SK-N-SH (cell line): ENCODE data around the gene KLK15. TPM values are rescaled to one million over a fixed set of nuclear protein-coding genes. Genes with fewer than 3 reads are reported as not detected.

Source experiments
- CTCF ChIA-PET: fragments of 300-600, 350-600 bp; formaldehyde crosslinking; extraction: SDS; loops from one replicate; lab custom pipeline; 2021; lab: Yijun Ruan, JAX
- POLR2A ChIA-PET: fragments of 350-600 bp; sonication (Branson Sonifier 250); formaldehyde crosslinking; extraction: SDS; loops from one replicate; lab custom pipeline; 2020; ENCODE audit warnings: antibody characterized with exemption, inconsistent platforms; lab: Yijun Ruan, JAX
- DNase-seq: peaks from one replicate; pipeline ENCODE4 v3.0.0; 2012
- H2AFZ ChIP-seq: fragments of 200-600 bp; sonication (generic); 2 replicates; pipeline ENCODE4 v1.8.1; 2016; ENCODE audit warnings: antibody characterized with exemption, mild to moderate bottlenecking, low read depth
- H3F3A ChIP-seq: fragments of 200-600 bp; sonication (generic); replicated peaks from 2 replicates; pipeline ENCODE3; 2016; ENCODE audit warnings: antibody characterized with exemption, mild to moderate bottlenecking; ENCODE audit not compliant: insufficient read depth
- H3K27ac ChIP-seq, 2 experiments: fragments of 200-500 bp in 1 of 2; fragments of 200-600 bp in 1 of 2; sonication (Bioruptor generic) in 1 of 2; sonication (generic), shearing (Covaris generic) in 1 of 2; 2 replicates each; pipeline versions ENCODE4 v1.5.1 to v1.6.1; 2014 to 2016; ENCODE audit warnings: low read depth in 2 of 2, inconsistent platforms in 1 of 2, low read length in 1 of 2, mild to moderate bottlenecking in 1 of 2, mixed read lengths in 1 of 2
- H3K27me3 ChIP-seq: fragments of 200-600 bp; sonication (generic), shearing (Covaris generic); 2 replicates; pipeline ENCODE4 v1.6.1; 2016; ENCODE audit warnings: mixed run types; ENCODE audit not compliant: insufficient read depth
- H3K36me3 ChIP-seq, 2 experiments: fragments of 200-500 bp in 1 of 2; fragments of 200-600 bp in 1 of 2; sonication (Bioruptor generic) in 1 of 2; sonication (generic) in 1 of 2; replicated peaks in 1 of 2; 2 replicates each; pipeline versions ENCODE3 to v1.5.1; 2014 to 2016; ENCODE audit warnings: low read length in 1 of 2, mild to moderate bottlenecking in 1 of 2; ENCODE audit not compliant: insufficient read depth in 2 of 2, control insufficient read depth in 1 of 2
- H3K4me1 ChIP-seq, 2 experiments: fragments of 200-500 bp in 1 of 2; fragments of 200-600 bp in 1 of 2; sonication (Bioruptor generic) in 1 of 2; sonication (generic), shearing (Covaris generic) in 1 of 2; 2 replicates each; pipeline versions ENCODE4 v1.5.1 to v1.6.1; 2014 to 2016; ENCODE audit warnings: low read depth in 1 of 2, low read length in 1 of 2, mixed run types in 1 of 2; ENCODE audit not compliant: insufficient read depth in 2 of 2, control insufficient read depth in 1 of 2
- H3K4me2 ChIP-seq: fragments of 200-600 bp; sonication (generic), shearing (Covaris generic); 2 replicates; pipeline ENCODE4 v1.6.1; 2017; ENCODE audit warnings: mixed run types
- H3K4me3 ChIP-seq, 2 experiments: fragments of 200-500 bp in 1 of 2; fragments of 200-600 bp in 1 of 2; sonication (Bioruptor generic) in 1 of 2; sonication (generic), shearing (Covaris generic) in 1 of 2; 2 replicates each; pipeline versions ENCODE4 v1.5.1 to v1.8.1; 2014 to 2016; ENCODE audit warnings: low read depth in 2 of 2, inconsistent platforms in 1 of 2, low read length in 1 of 2, mild to moderate bottlenecking in 1 of 2, mixed read lengths in 1 of 2, moderate library complexity in 1 of 2
- H3K79me2 ChIP-seq: fragments of 200-600 bp; sonication (generic); 2 replicates; pipeline ENCODE4 v1.8.1; 2017; ENCODE audit warnings: mild to moderate bottlenecking; ENCODE audit not compliant: insufficient read depth
- H3K9ac ChIP-seq: fragments of 200-600 bp; sonication (generic); 2 replicates; pipeline ENCODE4 v1.6.1; 2017; ENCODE audit warnings: mixed run types
- H3K9me2 ChIP-seq: fragments of 200-600 bp; sonication (generic); 2 replicates; pipeline ENCODE4 v1.6.1; 2017; ENCODE audit warnings: mixed run types
- H3K9me3 ChIP-seq: fragments of 200-600 bp; sonication (generic); 2 replicates; pipeline ENCODE4 v1.6.1; 2017; ENCODE audit warnings: mixed run types, mild to moderate bottlenecking, moderate library complexity
- H4K20me1 ChIP-seq: fragments of 200-600 bp; sonication (generic); 2 replicates; pipeline ENCODE4 v1.6.1; 2017; ENCODE audit warnings: mild to moderate bottlenecking, mixed run types; ENCODE audit not compliant: insufficient read depth
- CTCF ChIP-seq: fragments of 200-600 bp; sonication (generic); IDR thresholded peaks from 2 replicates; pipeline ENCODE4 v1.6.1; 2017; ENCODE audit warnings: antibody characterized with exemption, mild to moderate bottlenecking, moderate library complexity
- EZH2phosphoT487 ChIP-seq: fragments of 200-600 bp; sonication (generic); IDR thresholded peaks from 2 replicates; pipeline ENCODE4 v1.6.1; 2017; ENCODE audit warnings: low read depth, mixed run types, mild to moderate bottlenecking, antibody characterized with exemption, moderate library complexity, borderline replicate concordance
- FOXJ3 ChIP-seq: sonication (generic); formaldehyde crosslinking; IDR thresholded peaks from 2 replicates; pipeline ENCODE4 v1.5.1; 2020; ENCODE audit warnings: mild to moderate bottlenecking, missing genetic modification reagents
- IRF3 ChIP-seq: fragments of 150-350 bp; IDR thresholded peaks from 2 replicates; pipeline ENCODE4 v1.6.1; 2016; ENCODE audit warnings: mild to moderate bottlenecking, low read depth, low read length
- JUND ChIP-seq: IDR thresholded peaks from 2 replicates; pipeline ENCODE4 v1.4.0; 2012
- MAX ChIP-seq: IDR thresholded peaks from 2 replicates; pipeline ENCODE4 v1.4.0; 2012; ENCODE audit warnings: low read depth
- MXI1 ChIP-seq: IDR thresholded peaks from 2 replicates; pipeline ENCODE4 v1.6.1; 2012; ENCODE audit warnings: mild to moderate bottlenecking, low read depth, low read length, improper control_type of control experiment
- PBX3 ChIP-seq: IDR thresholded peaks from 2 replicates; pipeline ENCODE4; 2012
- POLR2AphosphoS5 ChIP-seq: IDR thresholded peaks from 2 replicates; pipeline ENCODE4 v1.6.1; 2012; ENCODE audit warnings: low read depth, low read length
- REST ChIP-seq: IDR thresholded peaks from 2 replicates; pipeline ENCODE4 v1.6.1; 2012; ENCODE audit warnings: mild to moderate bottlenecking, low read depth, low read length, moderate library complexity
- RFX5 ChIP-seq: IDR thresholded peaks from 2 replicates; pipeline ENCODE4 v1.6.1; 2012; ENCODE audit warnings: mild to moderate bottlenecking, improper control_type of control experiment, low read length
- RXRA ChIP-seq: IDR thresholded peaks from 2 replicates; pipeline ENCODE4 v1.4.0; 2012; ENCODE audit warnings: low read depth, mild to moderate bottlenecking, borderline replicate concordance
- SIN3A ChIP-seq: IDR thresholded peaks from 2 replicates; pipeline ENCODE4 v1.6.1; 2012; ENCODE audit warnings: low read depth, mild to moderate bottlenecking, low read length, moderate library complexity, borderline replicate concordance
- TAF1 ChIP-seq: IDR thresholded peaks from 2 replicates; pipeline ENCODE4 v1.6.1; 2012; ENCODE audit warnings: low read depth, mild to moderate bottlenecking, low read length, moderate library complexity, borderline replicate concordance
- TCF12 ChIP-seq: IDR thresholded peaks from 2 replicates; pipeline ENCODE4 v1.4.0; 2012
- TEAD4 ChIP-seq: IDR thresholded peaks from 2 replicates; pipeline ENCODE4 v1.4.0; 2012; ENCODE audit warnings: mild to moderate bottlenecking, borderline replicate concordance; ENCODE audit not compliant: insufficient read depth
- WGBS: methylation state at CpG from one replicate; pipeline ENCODE4 v1.1.6; 2017; ENCODE audit warnings: low lambda C conversion rate; 5-methylcytosine and 5-hydroxymethylcytosine counted together
- polyA plus RNA-seq, 3 experiments: library from polyadenylated mRNA; depleted of rRNA; stranded (reverse); fragments of >200 nt; gene quantifications; 2 replicates each; pipeline ENCODE4 v1.2.3, GENCODE V29; 2012
- TF ChIP-seq, protein P1 (sequence below): IDR thresholded peaks from 2 replicates; pipeline ENCODE4 v1.4.0; 2012; ENCODE audit warnings: low read depth, borderline replicate concordance

KLK15 gene
- polyA plus RNA-seq, 1 of the 3 experiments (the other 2 are of a cell fraction): not detected

- 35% methylated on average over 10 of the region's 12 CpGs for WGBS
- ChIA-PET CTCF (no interaction called here), POLR2A (interaction anchor here (1.5 kb wide), 1 partner anchor 14 kb away, joined by 3 read pairs; no protein-coding TSS in a partner anchor)
- Histone ChIP-seq H4K20me1 (no peaks in the 10 kb centered on the region), H3K27ac (no peak overlapping the region), H3K4me3 (no peak overlapping the region), H3K9me3 (no peaks in the 10 kb centered on the region), H3K27me3 (peaks cover 49% of the 10 kb centered on the region), H3K9me2 (no peaks in the 10 kb centered on the region), H3K36me3 (no peaks in the 10 kb centered on the region), H2AFZ (no peak overlapping the region), H3K79me2 (no peaks in the 10 kb centered on the region), H3K9ac (no peak overlapping the region), H3K4me1 (peaks cover 0 to 5% of the 10 kb centered on the region in 2 experiments; a peak in 1 of 4 replicates), H3F3A (no peaks in the 10 kb centered on the region), H3K4me2 (no peak overlapping the region)
- TF ChIP-seq MAX: no peak
- TF ChIP-seq TEAD4: no peak
- no peak for TF ChIP-seq TAF1
- TF ChIP-seq REST: no peak
- no peak for TF ChIP-seq TCF12
- TF ChIP-seq FOXJ3: no peak
- no peak for TF ChIP-seq PBX3
- no peak for TF ChIP-seq MXI1
- TF ChIP-seq, protein P1, sequence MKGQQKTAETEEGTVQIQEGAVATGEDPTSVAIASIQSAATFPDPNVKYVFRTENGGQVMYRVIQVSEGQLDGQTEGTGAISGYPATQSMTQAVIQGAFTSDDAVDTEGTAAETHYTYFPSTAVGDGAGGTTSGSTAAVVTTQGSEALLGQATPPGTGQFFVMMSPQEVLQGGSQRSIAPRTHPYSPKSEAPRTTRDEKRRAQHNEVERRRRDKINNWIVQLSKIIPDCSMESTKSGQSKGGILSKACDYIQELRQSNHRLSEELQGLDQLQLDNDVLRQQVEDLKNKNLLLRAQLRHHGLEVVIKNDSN: no peak
- TF ChIP-seq EZH2phosphoT487: no peak
- no peak for TF ChIP-seq SIN3A
- TF ChIP-seq CTCF: no peak
- no peak for TF ChIP-seq RFX5
- no peak for TF ChIP-seq RXRA
- TF ChIP-seq IRF3: no peak
- TF ChIP-seq POLR2AphosphoS5: no peak
- TF ChIP-seq JUND: no peak
- no peak for DNase-seq
These were observed 14.4 kb downstream of the KLK15 start for GRCh38 chr19:50818859-50819472.
